Glomerular endothelial cell (primary cell): ENCODE results near the gene AJM1. TPM values are rescaled to one million over a fixed set of nuclear protein-coding genes. Genes with fewer than 3 reads are reported as not detected.
A peak's percentile ranks its signal among the peaks of the same experiment; 100 is the strongest.
"Not testable (repeated sequence)": the region's sequence is repeated elsewhere in the genome, so short reads cannot be mapped to it uniquely, and the experiment has no call there.

Experiments used
- DNase-seq: peaks from one replicate; pipeline ENCODE4 v3.0.0-alpha.2; 2011; ENCODE audit warnings: low read depth, low spot score; ENCODE audit errors: extremely low read depth
- total RNA-seq: library from RNA; depleted of rRNA; stranded (reverse); fragments of >200 nt; gene quantifications from 2 replicates; pipeline ENCODE4 v1.2.3, GENCODE V29; 2015

Gene AJM1
- total RNA-seq, 1 donor from 2014 or later: 1.6 TPM

DNA sequence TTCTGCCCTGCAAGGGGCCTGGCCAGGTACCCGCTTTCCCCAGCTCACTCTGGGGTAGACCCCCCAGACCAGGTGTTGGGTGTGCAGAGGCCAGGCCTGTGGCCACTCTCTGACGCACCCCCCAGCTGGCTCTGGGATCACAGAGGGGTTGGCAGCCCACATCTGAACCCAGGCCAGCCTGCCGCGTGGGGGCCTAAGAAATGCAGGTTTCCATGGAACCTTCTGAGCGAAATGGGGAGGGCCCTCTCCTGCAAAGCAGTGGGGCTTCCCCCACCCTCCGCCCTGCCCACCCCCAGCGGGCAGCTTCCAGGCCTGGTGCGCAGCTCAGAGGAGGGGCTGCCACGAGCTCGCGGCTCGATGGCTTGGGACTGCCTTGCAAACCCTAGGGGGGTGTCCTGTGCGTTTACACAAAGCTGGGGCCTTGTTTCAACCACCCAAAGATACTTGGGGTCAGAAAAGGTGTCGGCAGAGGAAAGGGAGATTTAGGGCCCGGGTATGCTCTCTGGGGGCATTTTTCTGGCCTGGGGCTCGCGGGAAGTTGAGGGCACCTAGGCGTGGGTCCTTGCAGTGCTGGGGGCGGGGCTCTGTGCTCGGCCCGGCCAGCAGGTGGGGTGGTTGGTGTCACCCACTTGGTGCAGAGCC, 1.0 kb downstream of the AJM1 start:
- DNase-seq: not testable (repeated sequence)

DNA sequence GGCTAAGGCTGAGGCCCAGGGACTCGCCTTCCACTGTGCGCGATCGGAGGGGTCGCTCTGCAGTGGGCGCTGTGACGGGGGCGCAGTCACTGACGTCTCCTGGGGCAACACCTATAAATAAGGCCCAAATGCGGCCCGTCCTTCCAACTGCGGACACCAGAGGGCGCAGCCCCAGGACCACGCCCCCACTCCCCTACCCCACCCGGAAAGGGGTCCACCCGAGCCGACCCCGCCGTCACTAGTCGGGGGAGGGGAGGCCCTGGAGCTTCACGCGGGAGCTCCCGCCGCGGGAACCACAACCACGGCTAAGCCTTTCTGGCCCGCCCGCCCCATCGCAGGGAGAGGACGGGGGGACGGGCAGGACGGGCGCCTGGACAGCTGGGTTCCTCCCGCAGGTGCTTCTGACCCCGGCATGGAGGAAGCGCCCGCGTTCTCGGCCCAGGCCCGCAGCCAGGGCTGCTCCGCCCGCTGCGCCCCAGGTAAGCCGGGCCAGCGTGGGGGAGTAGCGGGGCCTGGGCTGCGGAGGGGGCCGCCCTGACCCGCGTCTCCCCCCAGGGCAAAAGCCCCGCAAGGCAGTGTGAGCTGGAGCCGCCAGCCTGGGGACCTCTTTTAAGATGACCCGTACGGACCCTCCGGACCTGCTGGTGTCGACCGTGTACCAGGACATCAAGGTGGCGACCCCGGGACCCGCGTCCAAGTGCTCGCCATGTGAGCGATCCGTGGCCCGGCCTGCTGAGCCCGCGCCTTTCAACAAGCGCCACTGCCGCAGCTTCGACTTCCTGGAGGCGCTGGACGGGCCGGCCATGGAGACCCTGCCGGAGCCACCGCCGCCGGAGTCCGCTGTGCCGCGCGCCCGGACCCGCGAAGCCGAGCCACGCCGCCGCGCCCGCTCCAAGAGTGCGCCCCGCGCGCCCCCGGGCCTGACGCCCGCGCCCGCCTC, 1.8 kb downstream of the AJM1 start:
- DNase-seq: not testable (repeated sequence)

DNA sequence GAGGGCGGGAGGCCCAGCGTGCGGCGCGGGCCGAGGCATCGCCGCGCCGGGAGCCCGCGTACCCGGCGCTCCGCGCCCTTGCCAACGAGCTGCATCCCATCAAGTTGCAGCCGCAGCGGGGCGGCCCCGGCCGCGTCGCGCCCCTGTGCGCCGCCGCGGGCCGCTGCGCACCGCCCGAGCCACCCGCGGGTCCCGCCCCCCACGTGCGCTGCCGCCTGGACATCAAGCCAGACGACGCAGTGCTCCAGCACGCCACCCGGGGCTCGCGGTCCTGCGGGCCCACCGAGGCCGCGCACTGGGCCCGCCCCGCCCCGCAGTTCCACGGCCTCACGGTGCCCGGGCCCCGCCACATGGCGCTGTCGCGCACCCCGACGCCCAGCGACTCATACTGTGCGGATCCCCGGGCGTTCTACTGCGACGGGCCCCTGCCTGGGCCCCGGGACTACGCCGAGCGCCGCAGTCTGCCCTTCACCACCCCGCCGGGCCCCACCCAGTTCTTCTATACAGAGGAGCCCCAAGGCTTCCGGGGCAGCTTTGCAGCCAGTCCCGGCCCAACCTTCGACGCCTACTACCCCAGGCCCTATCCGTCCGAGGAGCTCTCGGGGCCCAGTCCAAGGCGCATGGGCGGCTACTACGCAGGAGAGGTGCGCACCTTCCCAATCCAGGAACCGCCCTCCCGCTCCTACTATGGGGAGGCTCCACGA, 2.6 kb downstream of the AJM1 start:
- no peak for DNase-seq

DNA sequence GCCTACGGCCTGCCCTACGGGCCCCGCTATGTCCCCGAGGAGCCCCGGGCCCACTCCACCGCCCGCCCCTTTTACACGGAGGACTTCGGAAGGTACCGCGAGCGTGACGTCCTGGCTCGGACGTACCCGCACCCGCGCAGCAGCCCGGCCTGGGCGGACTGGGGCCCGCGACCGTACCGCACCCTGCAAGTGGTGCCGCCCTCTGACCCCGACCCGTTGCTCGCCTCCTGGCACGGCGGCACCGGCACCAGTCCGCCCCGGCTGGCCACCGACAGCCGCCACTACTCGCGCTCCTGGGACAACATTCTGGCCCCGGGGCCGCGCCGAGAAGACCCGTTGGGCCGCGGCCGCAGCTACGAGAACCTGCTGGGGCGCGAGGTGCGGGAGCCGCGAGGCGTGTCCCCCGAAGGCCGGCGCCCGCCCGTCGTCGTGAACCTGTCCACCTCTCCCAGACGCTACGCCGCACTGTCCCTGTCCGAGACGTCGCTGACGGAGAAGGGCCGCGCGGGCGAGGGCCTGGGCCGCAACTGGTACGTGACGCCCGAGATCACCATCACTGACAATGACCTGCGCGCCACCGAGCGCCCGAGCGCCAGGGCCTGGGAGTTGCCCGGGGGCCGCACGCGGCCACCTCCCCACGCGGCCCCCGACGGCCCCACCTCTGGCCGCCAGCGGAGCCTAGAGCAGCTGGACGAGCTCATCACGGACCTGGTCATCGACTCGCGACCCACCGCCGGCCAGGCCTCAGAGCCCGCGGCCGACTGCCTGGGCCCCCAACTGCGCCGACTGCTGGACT, 3.4 kb downstream of the AJM1 start:
- no peak for DNase-seq

DNA sequence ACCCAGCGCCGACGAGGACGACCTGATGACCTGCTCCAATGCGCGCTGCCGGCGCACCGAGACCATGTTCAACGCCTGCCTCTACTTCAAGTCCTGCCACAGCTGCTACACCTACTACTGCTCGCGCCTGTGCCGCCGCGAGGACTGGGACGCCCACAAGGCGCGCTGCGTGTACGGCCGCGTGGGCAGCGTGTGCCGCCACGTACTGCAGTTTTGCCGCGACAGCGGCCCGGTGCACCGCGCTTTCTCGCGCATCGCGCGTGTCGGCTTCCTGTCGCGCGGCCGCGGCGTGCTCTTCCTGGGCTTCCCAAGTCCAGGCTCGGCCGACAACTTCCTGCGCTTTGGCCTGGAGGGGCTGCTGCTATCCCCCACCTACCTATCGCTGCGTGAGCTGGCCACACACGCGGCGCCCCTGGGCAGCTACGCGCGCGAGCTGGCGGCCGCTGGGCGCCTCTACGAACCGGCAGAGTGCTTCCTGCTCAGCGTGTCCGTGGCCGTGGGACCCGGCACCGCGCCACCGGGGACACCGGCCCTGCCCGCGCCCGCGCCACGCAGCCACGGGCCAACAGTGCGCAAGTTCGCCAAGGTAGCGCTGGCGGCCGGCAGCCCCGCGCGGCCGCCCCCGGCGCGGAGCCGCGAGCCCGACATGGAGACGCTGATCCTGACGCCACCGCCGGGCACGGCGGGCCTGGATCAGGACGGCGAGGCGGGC, 4.3 kb downstream of the AJM1 start:
- no peak for DNase-seq

DNA sequence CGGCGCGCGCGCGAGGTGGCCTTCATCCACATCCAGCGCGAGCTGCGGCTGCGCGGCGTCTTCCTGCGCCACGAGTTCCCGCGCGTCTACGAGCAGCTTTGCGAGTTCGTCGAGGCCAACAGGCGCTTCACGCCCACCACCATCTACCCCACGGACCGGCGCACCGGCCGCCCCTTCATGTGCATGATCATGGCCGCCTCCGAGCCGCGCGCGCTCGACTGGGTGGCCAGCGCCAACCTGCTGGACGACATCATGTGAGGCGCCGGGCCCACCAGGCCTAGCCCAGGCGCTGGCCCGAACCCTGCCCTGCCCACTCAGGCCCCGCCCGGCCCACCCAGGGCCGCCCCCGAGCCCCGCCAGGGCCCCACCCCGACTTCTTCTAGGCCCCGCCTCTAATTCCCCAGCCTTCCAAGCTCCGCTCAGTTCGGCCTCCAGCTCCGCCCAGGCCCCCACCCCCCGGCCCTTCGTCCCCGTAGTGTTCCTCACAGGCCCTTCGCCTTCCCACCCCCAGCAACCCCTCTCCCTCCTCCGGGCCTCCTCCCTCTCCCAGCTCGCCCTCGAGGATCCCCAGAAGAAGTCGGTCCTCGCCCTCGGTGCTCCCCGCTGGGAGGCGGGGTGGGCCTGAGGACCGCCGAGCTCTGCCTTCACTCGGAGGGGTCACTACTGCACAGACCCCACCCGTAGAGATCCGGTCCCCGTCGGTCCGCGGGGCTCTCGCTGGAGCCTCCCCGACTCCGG, 5.0 kb downstream of the AJM1 start:
- DNase-seq: no peak

DNA sequence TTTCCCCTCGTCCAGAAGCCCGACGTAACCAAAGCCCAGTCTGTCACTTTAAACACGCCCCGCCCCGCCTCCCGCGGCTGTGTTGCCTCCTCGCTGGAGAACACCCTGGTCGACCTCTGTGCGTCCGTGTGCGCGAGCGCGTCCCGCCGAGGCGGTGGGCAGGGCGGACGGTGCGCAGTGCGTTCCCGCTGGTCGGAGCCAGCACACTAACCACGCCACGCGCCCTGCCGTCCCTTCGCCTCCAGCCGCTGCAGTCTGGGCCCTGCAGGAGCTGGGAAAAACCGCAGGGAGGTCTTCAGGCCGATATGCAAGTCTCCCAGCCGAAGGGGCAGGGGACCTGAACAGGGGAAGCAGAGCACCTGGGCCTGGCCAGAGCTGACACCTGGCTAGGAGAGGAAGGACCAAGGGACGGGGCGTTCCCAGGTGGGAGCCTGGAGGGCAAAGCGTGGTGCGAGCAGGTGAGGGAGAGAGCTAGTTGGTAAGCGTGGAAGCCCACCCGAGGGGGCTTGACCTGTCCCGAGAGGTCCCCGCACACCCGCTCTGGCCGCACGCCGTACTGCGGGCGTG, 5.6 kb downstream of the AJM1 start:
- no peak for DNase-seq

DNA sequence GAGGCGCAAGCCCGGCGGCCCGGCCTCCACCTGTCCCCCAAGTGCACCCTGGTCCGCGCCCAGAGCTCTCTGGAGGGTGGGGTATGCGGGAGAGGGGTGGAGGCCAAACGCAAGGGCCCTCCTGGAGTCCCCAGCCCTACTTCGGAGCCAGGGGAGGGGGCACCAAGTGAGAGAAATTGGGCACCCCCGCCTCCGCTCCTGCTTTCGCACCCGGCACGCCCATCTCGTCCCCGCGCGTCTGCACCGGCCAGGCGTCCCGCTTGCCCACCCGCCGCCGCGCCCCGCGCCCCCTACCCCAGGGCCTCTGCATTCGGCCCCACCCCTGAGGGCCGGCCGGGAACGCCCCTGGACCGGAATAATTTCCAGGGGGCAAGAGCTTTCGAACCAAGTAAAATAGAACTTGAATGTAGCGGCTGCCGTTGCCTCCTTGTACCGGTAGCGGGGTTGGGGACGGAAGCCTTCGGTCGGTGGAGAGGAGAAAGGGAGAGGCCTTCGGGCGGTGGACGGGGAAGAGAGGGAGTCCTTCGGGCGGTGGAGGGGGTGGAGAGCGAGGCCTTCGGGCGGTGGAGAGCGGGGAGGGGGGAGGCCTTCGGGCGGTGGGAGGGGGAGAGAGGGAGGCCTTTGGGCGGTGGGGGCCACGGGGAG, 6.2 kb downstream of the AJM1 start:
- DNase-seq: no peak

DNA sequence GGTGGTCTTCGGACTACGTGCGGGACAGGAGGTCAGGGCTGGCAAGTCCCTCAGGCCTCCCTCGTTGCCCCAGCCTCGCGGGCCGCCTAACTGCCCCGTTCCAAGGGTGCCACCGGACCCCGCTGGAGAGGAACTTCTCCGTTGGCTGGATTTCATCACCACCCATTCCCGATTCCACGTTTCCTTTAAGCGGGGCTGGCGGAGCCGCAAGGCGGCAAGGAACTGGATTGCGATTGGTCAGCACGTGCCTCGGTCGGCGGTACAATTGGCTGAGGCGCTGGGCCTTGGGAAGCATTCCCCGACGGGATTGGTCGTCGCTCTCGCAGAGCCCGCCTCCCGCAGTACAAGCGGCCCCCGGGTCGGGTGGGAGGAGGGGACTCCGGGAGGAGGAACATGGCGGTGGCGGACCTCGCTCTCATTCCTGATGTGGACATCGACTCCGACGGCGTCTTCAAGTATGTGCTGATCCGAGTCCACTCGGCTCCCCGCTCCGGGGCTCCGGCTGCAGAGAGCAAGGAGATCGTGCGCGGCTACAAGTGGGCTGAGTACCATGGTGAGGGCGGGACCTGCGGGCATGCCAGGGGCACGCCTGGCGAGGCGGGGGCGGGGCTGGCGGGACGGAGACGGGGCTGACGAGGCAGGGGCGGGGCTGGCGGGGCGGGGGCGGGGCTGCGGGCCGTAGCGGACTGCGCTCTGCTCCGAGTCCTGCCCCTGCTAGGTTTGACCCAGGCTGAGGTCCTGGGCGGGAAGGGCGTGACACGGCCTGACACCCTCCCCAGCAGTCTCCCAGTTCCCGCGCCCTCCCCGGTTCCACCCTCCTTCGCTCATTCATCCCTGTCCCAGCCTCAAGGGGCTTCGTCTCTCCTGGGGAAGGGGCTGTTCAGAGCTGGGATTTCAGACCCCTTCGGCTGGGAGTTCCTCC, 7.0 kb downstream of the AJM1 start, which contains the start of gene PHPT1:
Gene PHPT1, plus strand, starts transcription at position 372 of the 922 bp plus-strand sequence. Its CDS starts 22 bp downstream, at position 394.
- peak; percentile 87 for DNase-seq

DNA sequence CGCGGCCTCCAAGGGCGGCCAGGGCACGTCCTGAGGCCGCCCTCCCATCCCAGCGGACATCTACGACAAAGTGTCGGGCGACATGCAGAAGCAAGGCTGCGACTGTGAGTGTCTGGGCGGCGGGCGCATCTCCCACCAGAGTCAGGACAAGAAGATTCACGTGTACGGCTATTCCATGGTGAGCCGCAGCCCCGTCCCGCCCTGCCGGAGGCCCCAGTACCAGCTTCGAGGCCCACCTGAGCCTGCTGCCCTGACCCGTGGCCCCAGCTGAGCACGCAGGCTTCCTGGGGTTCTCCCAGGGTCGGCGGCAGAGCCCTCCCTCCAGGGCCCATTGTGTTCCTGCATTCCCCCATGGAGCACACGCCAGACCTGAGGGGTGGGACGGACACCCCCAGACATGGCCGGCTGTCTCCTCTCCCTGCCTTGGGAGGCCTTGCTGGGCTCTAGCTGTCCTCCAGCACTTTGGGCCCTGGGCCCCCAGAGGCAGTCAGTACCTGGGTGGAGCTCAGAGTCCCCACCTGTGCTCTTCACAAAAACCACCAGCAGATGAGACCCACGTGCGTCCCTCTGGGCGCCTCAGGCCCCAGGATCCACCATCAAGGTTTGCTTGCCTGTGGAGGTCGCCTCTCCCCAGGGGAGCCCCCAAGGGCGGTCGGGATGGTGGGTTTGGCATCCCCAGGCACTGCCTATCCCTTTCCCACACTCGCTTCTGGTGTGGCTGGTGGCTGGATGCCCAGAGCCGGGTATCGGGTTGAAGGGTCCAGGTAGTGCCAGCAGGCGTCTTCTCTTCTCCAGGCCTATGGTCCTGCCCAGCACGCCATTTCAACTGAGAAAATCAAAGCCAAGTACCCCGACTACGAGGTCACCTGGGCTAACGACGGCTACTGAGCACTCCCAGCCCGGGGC, 7.9 kb downstream of the AJM1 start:
- no peak for DNase-seq

DNA sequence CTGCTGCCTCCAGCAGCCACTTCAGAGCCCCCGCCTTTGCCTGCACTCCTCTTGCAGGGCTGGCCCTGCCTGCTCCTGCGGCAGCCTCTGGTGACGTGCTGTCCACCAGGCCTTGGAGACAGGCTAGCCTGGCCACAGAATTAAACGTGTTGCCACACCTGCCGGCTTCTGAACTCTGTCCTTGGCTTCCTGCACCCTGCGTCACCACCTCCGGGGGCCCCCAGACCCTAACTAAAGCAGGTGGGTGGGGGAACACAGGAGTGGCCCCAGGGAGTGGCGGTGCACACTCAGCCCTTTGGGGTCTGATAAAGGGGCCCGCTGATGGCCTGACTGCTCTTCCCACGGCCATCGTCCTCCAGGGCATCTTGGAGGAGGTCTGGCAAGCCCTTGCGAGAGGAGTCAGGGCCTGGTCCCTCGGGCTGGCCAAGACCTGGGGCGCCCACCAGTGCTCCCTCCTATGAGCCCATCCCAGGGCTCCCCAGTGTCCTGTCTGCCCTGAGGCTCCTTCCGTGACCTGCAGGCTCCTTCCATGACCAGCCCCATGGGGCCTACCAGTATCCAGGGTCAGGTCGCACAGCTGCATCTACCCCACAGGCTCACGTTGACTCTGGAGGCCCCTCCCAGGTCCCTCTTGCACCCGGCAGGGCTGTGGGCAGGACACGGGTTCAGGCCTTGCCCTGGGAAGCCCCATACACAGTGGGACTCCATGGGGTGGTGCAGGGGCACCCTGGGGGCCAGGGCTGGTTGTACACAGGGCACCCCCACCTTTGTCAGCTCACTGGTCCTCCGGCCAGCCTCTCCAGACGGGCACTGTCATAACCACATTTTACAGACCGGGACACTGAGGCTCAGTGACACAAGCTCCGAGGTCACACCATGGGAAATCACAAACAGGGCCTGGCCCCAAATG, 8.8 kb downstream of the AJM1 start:
- DNase-seq: no peak

DNA sequence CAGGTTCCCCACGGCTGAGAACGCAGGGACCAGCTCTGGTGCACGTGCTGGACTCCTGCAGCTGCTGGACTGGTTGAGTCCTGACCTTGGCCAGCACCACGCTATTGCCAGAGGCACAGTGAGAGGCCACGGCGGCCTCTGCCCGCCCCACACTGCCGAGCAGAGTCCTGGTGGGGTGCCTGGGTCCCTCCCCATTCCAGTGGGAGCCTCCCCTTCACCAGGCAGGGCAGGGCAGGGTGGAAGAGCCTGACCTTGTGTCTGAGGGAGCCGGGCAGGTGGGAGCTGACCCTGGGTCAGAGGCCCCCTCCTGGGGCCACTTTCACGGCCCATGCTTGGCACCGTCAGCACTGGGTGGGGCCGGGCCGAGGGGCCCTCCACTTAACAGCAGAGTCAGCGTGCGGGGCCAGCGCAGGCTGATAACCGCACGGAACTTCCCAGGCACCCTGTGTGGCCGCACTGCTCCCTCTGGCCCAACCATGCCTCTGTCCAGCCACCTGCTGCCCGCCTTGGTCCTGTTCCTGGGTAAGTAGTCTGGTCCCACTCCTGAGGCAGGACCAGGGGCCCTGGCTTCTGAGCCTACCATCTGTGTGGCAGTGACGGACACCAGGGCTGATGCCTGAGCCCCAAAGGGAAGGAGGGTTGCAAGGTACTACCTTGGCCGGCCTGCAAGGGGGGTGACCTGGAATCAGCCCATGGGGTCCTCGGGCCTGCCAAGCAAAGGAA, 9.8 kb downstream of the AJM1 start, which contains the start of gene MAMDC4:
Gene MAMDC4, plus strand, starts transcription at position 406 of the 723 bp plus-strand sequence. Its CDS starts 71 bp downstream, at position 477.
- DNase-seq: no peak

DNA sequence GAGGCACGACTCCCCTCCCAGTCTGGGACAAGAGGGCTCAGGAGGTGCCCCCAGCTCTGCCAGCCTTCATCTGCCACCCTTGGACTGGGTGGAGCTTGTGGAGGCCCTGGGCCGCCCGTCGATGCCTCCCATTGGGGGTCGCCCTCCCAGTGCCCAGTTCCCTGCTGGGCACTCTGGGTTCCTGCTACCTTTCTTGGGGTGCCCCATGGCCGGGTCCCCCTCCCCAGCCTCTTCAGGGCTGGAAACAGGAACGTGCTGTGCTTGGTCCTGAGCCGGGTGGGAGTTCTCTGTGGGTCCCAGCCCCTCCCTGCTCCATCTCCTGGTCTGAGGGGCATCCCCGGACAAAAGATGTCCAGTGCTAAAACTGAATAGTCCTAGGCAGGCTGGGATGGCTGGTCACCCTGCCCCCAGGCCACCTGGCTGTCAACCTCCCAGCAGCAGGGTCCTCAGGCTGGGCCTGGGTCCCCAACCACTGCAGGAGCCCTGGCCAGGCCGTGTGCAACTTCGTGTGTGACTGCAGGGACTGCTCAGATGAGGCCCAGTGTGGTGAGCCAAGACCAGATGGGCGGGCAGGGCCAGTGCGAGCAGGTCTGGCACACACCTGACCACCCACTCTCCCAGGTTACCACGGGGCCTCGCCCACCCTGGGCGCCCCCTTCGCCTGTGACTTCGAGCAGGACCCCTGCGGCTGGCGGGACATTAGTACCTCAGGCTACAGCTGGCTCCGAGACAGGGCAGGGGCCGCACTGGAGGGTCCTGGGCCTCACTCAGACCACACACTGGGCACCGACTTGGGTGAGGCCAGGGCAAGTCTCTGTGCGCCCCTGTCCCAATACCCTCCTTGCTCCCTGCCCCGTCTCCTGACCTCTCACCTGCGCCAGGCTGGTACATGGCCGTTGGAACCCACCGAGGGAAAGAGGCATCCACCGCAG, 10.7 kb downstream of the AJM1 start:
- no peak for DNase-seq
